Measurements from ENCODE around the gene DMPK.
"Not testable (repeated sequence)": the region's sequence is repeated elsewhere in the genome, so short reads cannot be mapped to it uniquely, and the experiment has no call there.

The DMPK gene

DNA sequence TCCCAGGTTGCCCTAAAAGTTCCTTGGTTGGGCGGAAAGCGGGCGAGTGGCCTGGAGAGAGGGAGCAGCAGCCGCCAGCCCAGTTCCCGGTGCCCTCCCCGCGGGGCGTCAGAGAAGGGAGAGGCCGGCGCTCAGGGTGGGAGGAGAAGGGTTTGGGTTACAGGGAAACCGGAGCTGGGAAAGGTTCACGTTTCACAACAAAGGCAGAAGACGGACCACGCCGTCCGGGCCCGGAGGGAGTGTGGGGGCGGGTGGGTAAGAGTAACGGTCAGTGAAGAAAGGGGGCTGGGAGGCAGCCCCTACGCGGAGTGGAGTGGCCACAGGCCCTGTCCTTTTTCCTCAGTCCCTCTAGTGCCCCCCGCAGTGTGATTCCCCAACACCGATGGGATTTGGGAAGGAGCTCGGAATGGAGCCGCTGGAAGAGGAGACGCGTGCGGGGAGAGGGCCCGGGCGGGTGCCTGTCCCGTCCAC, 14.8 kb downstream of the DMPK start:
- DNase-seq: no peak

DNA sequence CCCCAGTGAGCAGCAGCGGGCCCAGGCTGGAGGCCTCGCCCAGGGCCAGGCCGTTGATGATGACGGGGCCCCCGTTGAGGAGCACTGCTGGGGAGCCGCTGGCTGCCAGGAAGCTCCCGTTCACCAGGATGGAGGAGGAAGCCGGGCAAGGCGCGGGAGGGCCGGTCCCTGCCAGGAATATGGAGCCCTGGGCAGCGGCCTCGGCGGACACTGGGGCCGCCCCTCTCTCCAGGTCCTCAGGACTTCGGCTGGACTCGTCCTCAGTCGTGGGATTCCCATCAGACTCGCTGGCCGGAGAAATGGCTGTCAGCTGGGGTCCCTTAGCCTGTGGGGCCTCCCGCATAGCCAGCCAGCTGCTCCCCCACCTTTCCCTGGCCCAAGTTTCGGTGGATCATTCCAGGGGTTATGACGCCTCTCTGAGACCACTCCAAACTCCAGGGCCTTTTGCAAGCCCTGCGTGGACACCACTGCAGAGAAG, 15.4 kb downstream of the DMPK start:
- no peak for DNase-seq

DNA sequence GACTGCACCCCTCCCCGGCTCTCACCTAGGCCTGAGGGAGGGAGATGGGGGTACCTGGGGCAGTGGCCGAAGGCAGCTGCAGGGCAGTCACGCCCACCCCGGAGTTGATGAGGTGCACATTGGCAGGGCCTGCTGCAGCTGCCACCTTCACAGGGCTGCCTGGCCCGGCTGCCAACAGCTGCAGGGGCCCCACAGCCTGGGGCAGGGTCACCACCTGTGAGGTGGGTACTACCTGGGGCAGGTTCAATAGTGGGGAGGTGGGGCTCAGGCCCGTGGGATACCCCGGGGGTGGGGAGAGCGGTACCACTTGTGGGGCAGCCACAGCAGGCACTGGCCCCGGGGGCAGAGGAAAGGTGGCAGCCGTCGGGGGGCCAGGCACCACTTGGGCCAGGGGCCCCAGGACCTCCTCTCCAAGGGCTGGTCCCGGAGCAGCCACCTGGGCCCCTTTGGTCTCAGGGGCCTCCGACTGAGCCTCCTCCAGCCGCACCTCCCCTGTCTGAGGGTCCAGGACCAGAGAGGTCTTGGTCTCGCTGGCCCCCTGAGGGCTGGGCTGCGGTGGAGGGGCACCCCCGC, 15.9 kb downstream of the DMPK start:
- no peak for DNase-seq

DNA sequence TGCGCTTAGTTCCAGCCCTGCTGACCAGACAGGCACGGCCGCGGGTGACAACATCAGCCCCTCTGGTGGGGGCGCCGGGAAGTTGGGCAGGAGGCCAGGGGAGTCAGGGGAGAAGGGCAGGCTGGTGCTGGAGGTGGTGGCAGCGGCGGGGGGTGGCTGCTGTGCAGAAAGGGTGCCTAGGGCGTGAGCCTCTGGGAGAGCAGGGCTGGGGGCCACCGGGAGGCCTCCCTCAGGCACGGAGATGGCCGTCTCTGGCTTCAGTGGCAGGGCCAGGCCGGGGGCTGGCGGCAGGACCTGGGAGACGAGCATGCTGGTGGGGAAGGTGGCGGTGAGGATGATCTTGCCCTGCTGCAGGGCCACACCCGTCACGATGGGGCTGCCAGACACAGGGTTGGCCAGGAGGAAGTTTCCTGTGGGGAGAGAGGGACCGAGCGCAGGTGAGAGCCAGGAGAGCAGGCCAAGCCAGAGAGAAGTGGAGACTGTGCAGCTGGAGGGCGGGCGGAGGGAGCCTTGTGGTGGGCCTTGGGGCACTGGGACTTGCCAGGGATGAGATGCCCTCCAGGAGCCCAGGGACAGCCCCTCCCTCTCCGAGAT, 16.5 kb downstream of the DMPK start:
- no peak for DNase-seq

DNA sequence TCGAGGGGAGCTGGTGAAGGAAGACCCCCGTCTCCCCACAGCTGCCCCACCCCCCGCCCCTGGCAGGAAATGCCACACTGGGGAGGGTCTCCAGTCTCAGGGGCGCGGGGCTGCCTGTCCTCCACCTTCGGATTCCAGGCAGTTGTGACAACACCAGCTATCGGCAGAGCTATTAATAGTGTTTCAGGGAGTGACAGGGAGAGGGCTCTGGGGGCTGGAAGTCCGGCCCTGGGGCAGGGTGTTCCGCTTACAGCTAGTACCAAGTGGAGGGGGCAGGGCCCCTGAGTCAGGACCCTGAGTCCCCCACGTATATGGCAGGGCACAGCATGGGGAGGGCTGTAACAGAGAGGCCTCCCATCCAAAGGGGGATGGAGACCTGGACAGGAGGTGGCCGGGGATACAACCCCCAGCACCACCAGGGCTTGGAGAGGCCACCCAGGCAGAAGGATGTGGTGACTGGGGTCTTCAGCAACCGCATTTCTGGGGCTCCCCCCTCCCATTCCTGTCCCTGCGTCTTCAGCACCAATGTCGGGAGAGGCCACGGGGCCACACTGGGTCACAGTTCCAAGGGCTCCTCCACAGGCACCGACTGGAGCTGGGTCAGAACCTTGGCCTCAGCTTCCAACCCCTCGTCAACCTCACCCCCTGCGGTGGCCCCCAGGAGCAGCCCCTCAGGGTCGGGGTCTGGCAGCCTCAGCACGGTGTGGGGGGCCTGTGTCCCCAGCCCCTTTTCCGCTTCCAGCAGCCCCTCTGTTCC, 17.2 kb downstream of the DMPK start:
- DNase-seq: no peak

DNA sequence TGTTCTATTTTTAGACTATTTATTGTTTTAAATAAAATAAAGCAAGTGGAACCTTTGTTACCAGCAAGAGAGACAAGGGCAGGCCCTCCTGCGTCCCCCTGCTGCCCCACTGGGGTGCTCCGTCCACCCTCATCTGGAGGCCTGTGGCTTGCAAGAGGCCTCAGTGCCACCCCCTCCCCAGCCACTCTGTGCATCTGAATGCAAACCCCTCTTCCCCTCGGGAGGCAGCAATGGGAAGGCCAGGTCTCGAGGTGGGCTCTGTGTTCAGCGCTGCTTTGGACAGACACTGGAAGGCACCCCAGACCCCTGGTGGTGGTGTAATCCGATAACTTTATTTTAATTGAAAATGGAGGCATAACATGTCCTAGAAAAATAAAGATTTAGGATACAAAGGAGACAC, 17.8 kb downstream of the DMPK start:
- DNase-seq: no peak

DNA sequence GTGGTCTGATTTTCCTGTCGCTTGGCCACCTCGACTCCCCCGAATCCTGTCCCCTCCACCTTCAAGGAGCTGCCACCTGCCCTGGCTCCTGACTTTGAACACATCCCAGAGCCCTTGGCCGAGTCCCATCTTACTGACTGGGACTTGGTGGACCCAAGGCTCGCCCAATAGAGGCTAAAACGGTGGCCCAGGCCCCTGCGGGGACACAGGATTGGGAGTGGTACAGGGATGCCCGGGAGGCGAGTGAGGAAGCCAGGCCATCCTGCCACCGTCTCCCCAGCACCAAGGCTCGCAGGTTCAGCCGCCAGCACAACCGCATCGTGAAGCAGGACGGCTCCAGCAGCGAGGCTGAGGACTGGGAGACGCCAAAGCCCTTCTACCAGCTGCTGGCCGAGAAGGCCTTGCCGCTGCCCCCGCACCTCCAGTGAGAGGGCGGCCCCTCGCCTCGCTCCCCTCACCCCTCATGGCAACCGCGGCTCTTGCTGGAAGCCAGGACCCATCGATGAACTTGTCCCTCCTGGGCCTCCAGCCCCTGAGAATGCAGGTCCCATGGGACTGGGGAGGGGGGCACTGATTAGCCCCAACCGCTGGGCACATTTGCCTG, 18.5 kb downstream of the DMPK start:
- DNase-seq: no peak

DNA sequence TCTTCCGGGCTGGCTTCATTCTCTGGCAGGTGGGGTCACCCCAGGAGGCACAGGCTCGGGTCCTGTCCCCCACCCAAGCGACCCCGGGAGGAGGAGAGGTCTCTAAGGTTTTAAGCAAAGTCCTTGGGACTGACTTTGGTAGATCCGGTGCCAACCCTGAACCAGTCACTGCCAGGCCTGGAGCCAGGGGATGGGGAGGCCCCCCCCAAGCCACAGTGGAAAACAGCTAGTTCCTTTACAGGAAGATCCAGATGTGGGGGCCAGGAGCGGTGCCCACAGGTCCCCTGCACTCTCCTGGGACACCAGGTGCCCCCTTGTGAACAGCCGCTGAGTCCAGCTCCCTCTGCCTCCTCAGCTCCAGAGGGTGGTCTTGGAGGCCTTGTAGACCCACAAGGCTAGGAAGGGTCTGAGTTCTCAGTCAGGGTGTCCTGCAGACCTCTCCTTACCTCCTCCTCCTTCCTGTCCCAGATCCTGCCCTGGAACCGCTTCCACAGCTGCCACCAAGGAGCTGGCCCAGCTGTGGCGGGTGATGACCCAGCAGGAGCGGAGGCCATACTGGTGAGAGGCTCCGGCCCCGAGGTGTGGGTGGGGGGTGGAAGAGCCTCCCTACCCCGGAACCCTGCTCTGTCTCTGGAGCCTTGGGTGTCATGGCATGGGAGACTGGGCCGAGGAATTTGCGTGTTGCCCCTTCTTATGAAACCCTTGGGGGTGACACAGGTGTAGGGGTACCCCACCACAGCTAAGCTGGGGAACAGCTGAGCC, 19.2 kb downstream of the DMPK start:
- no peak for DNase-seq

DNA sequence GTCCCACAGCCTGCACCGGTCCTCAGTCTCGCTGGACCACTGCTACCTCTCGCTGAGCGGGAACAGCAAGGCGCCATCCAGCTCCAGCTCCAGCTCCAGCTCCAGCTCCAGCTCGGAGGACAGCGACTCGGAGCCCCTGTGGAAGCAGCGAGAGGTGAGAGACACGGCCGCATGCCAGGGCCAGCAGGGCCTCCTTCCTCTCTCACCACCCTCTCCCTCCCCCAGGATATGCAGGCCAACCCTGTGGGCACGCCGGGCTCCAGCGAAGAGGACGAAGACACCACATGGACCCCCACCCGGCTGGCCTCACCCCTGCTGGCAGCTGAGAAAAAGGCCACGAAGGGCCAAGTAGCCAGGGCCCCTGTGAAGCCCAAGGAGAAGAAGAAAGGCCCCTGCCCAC, 20.6 kb downstream of the DMPK start:
- DNase-seq: no peak

DNA sequence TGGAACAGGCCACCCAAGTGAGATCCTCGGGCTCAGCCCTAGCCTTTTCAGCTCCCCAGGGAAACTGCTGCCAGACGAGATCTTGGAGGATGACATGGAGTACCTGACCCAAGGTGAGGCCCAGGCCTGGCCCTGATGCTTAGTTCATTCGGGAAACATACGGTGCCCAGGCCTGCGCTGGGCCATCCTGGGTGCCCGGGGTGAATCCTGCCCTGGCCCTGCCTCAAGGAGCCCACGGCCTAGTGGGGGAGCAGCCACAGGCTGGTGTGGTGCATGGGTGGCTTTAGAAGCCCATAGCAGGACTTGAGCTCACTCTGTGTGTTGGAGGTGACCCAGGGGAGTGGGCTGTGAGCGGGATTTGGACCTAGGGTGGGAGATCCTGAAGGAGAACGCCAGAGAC, 23.4 kb downstream of the DMPK start:
- no peak for DNase-seq

DNA sequence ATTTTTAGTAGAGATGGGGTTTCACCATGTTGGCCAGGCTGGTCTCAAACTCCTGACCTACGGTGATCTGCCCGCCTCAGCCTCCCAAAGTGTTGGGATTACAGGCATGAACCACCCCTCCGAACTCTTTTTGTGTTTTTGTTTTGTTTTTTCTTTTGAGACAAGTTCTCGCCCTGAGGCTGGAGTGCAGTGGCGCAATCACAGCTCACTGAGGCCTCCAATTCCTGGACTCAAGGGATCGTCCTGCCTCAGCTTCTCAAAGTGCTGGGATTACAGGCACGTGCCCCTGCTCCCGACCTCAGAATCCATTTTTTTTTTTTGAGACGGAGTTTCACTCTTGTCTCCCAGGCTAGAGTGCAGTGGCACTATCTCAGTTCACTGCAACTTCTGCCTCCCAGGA, 24.6 kb downstream of the DMPK start:
- DNase-seq: no peak

DNA sequence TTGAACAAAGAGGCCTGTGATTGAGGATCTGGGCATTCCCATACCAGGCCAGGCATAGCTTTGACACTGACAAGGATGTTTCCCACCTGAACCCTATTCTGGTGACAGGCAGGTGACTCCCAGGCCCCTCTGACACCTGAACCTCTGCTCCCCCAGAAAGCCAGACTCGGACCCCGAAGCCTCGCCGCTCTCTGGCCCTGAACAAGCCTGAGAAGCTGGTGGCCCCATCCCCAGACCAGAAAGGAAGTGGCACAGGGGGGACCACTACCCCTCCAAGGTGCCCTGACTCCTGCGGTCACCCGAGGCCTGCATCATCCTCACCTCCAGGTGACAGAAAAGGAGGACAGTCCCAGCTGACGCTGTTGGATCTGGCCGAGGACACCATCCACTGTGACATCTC, 28.0 kb downstream of the DMPK start:
- no peak for DNase-seq

DNA sequence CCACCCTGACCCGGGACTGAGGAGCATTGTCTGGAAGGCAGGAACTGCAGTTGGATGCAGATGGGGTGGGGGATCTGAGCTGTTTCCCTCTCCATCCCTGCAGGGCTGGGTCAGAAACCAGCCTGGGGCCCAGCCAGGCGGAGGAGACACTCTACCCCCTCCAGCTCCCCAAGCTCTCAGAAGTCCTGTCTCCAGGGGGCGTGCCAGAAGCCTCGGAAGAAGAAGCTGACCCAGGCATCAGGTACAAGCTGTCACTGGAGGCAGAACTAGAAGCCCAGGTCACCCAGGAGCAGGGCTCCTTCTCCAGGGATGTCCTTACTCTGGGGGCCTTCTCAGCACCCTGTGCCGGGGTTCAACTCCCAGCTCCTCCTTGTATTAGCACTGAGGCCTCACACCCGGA, 28.7 kb downstream of the DMPK start:
- no peak for DNase-seq

DNA sequence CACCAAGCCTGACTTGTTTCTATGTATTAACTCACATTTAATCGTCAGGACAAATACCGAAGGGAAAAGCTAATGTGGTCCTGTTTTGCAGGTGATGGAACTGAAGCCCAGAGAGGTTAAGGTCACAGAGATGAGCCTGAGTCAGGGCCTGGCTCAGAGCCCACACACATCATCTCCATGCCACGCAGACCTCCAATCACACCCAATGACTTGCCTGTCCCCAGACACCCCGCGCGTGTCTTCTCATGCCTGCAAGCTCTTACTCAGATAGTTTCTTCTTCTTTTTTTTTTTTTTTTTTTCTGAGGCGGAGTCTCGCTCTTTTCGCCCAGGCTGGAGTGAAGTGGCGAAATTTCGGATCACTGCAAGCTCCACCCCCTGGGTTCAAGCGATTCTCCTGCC, 29.7 kb downstream of the DMPK start:
- no peak for DNase-seq

DNA sequence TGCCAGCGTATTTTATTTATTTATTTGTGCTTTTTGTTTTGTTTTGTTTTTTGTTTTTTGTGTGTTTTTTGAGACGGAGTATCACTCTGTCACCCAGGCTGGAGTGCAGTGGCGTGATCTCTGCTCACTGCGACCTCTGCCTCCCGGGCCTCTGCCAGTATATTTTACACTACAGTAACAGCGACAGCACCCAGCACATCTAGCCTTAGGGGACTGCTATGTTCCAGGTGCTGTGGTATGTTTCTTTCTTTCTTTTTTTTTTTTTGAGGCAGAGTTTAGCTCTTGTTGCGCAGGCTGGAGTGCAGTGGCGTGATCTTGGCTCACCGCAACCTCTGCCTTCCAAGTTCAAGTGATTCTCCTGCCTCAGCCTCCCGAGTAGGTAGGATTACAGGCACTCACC, 30.8 kb downstream of the DMPK start:
- not testable (repeated sequence) for DNase-seq

DNA sequence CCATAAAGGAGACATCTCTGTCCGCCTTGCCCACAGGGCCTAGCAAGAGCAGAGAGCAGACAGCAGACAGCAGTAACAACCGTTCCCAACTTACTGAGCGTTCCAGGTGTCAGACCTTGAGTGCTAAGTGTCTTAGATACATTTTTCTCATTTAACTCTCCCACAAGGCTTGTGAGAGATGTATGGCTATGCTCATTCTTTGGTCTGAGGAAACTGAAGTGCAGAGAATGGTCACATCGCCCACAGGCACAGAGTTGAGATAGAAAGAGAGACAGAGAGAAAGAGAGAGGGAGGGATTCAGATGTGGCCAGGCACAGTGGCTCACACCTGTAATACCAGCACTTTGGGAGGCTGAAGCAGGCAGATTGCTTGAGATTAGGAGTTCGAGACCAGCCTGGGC, 34.8 kb downstream of the DMPK start:
- DNase-seq: no peak

DNA sequence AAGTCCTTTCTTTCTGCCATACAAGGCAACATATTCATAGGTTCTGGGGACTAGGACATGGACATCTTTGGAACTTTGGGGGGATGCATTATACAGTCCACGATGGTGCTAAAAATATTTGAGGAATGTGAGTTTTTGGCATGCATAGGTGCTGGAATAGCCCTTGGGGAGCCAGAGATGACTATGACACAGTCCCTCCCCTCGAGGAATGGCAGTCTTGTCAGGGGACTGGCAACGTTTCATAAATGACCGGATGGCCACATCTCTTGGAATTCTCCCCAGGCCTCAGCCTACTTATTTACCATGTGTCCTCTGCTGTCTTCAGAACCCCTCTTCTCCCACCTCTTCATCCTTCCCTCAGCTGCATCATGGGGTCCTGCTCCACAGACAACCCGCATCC, 35.4 kb downstream of the DMPK start:
- DNase-seq: no peak

DNA sequence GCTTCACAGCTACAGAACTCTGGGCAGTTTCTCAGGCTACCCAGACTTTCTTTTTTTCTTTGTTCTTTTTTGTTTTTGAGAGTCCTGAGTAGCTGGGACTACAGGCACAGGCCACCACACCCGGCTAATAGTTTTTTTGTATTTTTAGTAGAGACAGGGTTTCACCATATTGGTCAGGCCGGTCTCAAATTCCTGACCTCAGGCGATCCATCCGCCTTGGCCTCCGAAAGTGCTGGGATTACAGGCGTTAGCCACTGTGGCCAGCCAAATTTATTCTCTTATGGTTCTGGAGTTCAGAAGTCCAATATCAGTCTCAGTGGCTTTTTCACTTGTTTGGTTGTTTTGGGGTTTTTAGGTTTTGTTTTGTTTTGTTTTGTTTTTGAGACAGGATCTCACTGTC, 36.7 kb downstream of the DMPK start:
- DNase-seq: no peak

DNA sequence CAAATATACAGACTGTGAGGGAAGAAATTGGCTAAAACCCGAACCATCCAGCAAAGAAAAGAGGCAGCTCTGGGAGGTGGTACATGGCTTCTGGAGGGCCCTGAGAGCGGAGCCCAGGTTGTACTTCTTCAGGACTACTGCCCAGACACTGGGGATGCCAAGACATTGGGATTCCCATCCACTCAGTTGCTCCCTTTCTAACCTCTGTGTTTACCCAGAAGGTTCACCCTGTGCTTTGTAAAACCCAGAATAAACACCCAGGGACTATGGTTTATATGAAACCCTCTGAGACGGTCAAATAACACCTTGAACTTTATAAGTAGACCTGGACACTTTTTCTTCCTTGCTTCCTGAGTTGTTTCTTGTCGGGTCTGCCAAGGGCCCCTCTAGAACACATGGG, 39.3 kb downstream of the DMPK start:
- DNase-seq: no peak

DNA sequence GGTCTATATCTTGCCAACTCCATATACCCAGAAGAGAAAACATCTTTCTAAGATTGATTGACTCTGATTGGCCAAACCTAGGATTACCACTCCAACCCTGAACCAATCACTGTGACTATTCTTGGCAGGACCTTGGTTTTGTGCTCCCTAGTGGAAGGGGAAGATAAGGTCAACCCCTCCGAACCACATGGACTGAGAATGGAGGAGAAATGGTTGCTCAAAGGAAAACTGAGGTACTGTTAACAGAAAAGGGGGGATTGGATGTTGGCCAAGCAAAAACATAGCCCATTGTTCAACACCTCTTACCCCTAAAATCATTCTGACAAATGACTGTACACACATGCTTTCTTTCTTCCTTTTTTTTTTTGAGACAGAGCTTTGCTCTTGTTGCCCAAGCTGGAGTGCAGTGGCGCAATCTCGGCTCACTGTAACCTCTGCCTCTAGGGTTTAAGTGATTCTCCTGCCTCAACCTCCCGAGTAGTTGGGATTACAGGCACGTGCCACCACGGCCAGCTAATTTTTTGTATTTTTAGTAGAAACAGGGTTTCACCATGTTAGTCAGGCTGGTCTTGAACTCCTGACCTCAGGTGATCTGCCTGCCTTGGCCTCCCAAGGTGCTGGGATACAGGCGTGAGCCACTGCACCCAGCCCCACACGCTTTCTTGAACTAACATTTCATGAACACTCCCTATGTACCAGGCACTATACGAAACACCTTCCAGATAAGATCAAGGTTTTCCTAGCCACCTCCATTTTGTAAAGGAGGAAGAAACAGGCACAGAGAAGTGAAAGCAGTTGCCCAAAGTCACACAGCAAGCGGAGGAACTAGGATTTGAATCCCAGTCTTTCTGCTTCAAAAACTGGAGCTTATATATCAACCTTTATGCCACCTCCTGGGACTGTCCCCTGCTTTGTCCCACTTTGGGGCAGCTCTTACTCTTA, 42.5 kb downstream of the DMPK start:
- DNase-seq: no peak

DNA sequence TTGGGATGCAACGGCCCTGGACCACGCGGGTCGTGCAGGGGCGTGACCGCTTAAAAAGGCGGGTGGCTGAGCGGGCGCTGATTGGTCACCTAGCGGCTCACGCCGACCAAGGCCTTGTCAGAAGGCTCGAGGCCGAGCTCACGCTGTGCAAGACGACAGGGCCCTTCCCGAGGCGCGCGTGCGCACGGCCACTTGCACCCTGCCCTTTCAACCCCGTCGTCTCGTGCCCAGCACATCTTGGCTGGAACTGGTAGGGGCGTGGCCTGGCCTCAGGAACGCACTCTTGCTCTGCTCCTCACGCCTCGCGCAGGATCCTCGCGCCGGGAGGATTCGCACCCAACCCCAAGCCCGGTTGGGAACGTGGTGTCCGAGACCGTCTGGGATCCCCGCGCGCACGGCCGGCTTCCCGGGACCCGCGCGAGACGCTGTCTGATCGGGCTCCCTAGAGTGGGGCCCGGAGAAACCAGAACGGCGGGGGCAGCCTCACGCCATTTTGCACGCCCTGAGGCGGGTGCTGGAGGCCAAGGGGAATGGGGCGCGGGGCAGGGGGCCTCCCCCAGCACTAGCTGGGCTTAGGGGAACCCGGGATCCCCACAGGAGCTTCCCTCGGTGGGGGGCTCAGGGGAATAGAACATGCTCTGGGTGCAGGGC, 49.0 kb downstream of the DMPK start, which contains the start of gene MEIOSIN:
Gene MEIOSIN (plus strand): TSS at position 280 of the 651 bp plus-strand sequence. CDS start 1,938 bp downstream, outside the sequence.
- no peak for DNase-seq

Measured in activated T-cell treated with anti-CD3 and anti-CD28 coated beads, Interleukin-2, amount 50 U/mL, for 1 hour (primary cell).